GM23248 (cell line): Measurements from ENCODE around the gene CNTN4.

Source experiments
- EZH2 ChIP-seq: fragments of 200-600 bp; sonication (generic); IDR thresholded peaks from 2 replicates; pipeline ENCODE4 v1.6.1; 2018; ENCODE audit warnings: antibody characterized with exemption, mild to moderate bottlenecking; ENCODE audit not compliant: insufficient read depth, poor library complexity, severe bottlenecking
- EZH2phosphoT487 ChIP-seq: fragments of 200-600 bp; sonication (generic); IDR thresholded peaks from 2 replicates; pipeline ENCODE4 v1.6.1; 2018; ENCODE audit warnings: antibody characterized with exemption, moderate library complexity, mild to moderate bottlenecking, low read depth; ENCODE audit not compliant: insufficient read depth

DNA sequence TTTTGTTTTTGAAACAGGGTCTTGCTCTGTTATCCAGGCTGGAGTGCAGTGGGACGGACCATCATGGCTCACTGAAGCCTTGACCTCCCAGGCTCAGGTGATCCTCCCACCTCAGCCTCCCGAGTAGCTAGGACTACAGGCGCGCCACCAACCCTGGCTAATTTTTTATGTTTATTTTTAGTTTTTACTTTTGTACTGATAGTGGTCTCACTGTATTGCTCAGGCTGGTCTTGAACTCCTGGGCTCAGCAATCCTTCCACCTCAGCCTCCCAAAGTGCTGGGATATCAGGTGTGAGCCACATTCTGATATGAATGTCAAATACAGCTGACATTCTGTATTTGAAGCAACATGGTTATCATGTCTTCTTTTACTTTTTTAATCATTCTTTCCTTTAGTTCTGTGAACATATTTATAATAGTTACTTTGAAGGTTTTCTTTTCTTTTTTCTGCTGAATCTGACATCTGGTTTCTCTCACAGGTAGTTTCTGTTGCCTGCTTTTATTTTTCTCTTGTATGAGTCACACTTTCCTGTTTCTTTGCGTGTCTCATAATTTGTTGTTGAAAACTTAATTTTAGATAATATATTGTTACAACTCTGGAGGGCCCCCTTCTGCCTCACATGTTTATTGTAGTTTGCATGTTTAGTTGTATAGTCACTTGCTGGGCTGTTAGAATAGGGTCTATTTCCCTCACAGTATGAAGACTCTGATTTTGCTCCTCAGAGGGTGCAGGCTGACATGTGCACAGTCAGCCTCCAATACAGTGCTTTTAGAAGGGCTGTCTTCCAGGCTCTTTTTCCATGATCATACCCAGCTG lies 8.4 kb upstream of the CNTN4 start:
- TF ChIP-seq EZH2: no peak
- no peak for TF ChIP-seq EZH2phosphoT487
